ENCODE results near the gene DNAJC15. TPM values are rescaled to one million over a fixed set of nuclear protein-coding genes. Genes with fewer than 3 reads are reported as not detected.

Gene DNAJC15
- total and polyA plus RNA-seq, 2 donors (not counting 3 experiments of a cell fraction or from before 2014, with no cell fraction given), result 21.8 to 40.8 TPM

DNA sequence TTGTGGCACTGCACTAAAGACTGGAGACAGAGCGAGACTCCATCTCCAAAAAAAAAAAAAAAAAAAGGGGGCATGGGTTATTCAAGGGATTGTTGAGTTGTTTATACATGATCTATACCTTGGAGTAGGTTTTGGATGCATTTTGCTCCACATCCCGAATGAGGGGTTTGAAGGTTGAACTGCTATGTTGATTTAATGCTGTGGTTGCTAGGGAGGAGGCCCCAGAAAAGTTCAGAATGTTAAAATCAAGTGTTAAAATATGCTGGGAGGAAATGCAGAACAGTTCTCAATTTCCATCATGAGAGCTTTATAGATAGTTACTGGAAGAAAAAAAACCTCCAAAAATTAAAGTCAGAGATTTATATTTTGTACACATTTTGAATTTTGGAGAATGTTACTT is 116.5 kb downstream of the DNAJC15 start:
- H2AFZ ChIP-seq (ENCODE audit: low read depth, low read length), result no peak overlapping the region
- intact Hi-C loops (cut with micrococcal nuclease), result no loop called here
- H3K27ac ChIP-seq (ENCODE audit: insufficient read depth, low read depth, low read length), result no peak overlapping the region
- no peak for FAIRE-seq
- no peaks in the 10 kb centered on the region for H3K36me3 ChIP-seq (ENCODE audit: control insufficient read depth in 2 of 2, extremely low read depth in 1 of 2, insufficient read depth in 2 of 2, low read length in 2 of 2)
- ChIA-PET POLR2A (no interaction called here), CTCF (no interaction called here)
- no peaks in the 10 kb centered on the region for H3K79me2 ChIP-seq (ENCODE audit: control insufficient read depth, insufficient read depth, low read length)
- peaks cover 3 to 6% of the 10 kb centered on the region in 2 experiments for H3K27me3 ChIP-seq (ENCODE audit: control insufficient read depth in 2 of 2, insufficient read depth in 2 of 2, low read length in 2 of 2)
- H3K9me3 ChIP-seq (replicated peaks; ENCODE audit: control insufficient read depth, insufficient read depth, low read length), result no peaks in the 10 kb centered on the region
- H3K4me1 ChIP-seq (ENCODE audit: control insufficient read depth, extremely low read depth, insufficient read depth, low read length), result no peaks in the 10 kb centered on the region
- dilution Hi-C loops (cut with MboI; ENCODE audit: extremely low pct_ligation_motif_present, low sequenced_read_pairs), result no loop called here
- no peak for TF ChIP-seq GATA2 (IDR thresholded peaks at IDR 0.05; ENCODE audit: insufficient read depth, insufficient read length, low read depth, low read length)
- TF ChIP-seq, protein P1, sequence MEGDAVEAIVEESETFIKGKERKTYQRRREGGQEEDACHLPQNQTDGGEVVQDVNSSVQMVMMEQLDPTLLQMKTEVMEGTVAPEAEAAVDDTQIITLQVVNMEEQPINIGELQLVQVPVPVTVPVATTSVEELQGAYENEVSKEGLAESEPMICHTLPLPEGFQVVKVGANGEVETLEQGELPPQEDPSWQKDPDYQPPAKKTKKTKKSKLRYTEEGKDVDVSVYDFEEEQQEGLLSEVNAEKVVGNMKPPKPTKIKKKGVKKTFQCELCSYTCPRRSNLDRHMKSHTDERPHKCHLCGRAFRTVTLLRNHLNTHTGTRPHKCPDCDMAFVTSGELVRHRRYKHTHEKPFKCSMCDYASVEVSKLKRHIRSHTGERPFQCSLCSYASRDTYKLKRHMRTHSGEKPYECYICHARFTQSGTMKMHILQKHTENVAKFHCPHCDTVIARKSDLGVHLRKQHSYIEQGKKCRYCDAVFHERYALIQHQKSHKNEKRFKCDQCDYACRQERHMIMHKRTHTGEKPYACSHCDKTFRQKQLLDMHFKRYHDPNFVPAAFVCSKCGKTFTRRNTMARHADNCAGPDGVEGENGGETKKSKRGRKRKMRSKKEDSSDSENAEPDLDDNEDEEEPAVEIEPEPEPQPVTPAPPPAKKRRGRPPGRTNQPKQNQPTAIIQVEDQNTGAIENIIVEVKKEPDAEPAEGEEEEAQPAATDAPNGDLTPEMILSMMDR (IDR thresholded peaks at IDR 0.05; ENCODE audit: extremely low read depth in 1 of 2, insufficient read depth in 1 of 2, low read depth in 1 of 2, low read length in 2 of 2), result no peak
- no peak for TF ChIP-seq POLR2AphosphoS5 (IDR thresholded peaks at IDR 0.05; ENCODE audit: insufficient read depth, low read depth, low read length)
- TF ChIP-seq EZH2 (IDR thresholded peaks at IDR 0.05; ENCODE audit: borderline replicate concordance, low read depth, low read length, severe bottlenecking), result no peak
- TF ChIP-seq FOS (IDR thresholded peaks at IDR 0.05; ENCODE audit: borderline replicate concordance, insufficient read depth, low read length), result no peak
- no peak for TF ChIP-seq MYC (IDR thresholded peaks at IDR 0.05; ENCODE audit: low read depth, low read length)
- TF ChIP-seq, protein P2, sequence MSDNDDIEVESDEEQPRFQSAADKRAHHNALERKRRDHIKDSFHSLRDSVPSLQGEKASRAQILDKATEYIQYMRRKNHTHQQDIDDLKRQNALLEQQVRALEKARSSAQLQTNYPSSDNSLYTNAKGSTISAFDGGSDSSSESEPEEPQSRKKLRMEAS (IDR thresholded peaks at IDR 0.05; ENCODE audit: insufficient read depth, insufficient read length), result no peak
- no peak for TF ChIP-seq JUN (IDR thresholded peaks at IDR 0.05; ENCODE audit: borderline replicate concordance, insufficient read depth, insufficient read length, low read depth)
- TF ChIP-seq POLR2A (IDR thresholded peaks at IDR 0.05; ENCODE audit: low read depth, low read length), result no peak
- no TSS peak for BruUV-seq (replicated peaks)
- no peak overlapping the region for H3K4me2 ChIP-seq (ENCODE audit: insufficient read depth, low read length)
- DNase-seq (ENCODE audit: low read depth, low spot score), result no peak
- H3K9ac ChIP-seq (replicated peaks; ENCODE audit: extremely low read depth, insufficient read depth, low read length), result no peak overlapping the region
- H3K4me3 ChIP-seq (replicated peaks in 1 of 3; ENCODE audit: insufficient read depth in 1 of 3, low read depth in 1 of 3, low read length in 3 of 3), result no peak overlapping the region
- no peaks in the 10 kb centered on the region for H4K20me1 ChIP-seq (replicated peaks; ENCODE audit: control insufficient read depth, extremely low read depth, insufficient read depth, low read length)
- H3K9me1 ChIP-seq (replicated peaks; ENCODE audit: control insufficient read depth, extremely low read depth, insufficient read depth, low read length), result no peaks in the 10 kb centered on the region
